Thyroid gland (tissue), 4 donors: ENCODE results near the gene KDM5B.

Source experiments
- CTCF ChIP-seq, 6 experiments: fragments of 200-600 bp in 3 of 6; fragments of 450-650 bp in 3 of 6; sonication (generic) in 3 of 6; IDR thresholded peaks; one replicate each; pipeline ENCODE4 v1.5.1; 2016 to 2019; ENCODE audit warnings: antibody characterized with exemption in 6 of 6, mild to moderate bottlenecking in 2 of 6, inconsistent platforms in 1 of 6, moderate library complexity in 1 of 6
- POLR2A ChIP-seq, 2 donors: fragments of 450-650 bp; IDR thresholded peaks; one replicate each; pipeline ENCODE4 v1.6.1; 2017; ENCODE audit warnings: antibody characterized with exemption in 2 of 2, mild to moderate bottlenecking in 2 of 2, moderate library complexity in 1 of 2

GRCh38 chr1:202742496-202742895 lies 65.7 kb downstream of the KDM5B start:
- TF ChIP-seq CTCF (IDR thresholded peaks at IDR 0.05) (no peak), POLR2A (IDR thresholded peaks at IDR 0.05) (no peak)
